ENCODE data around the gene NOD1. TPM values are rescaled to one million over a fixed set of nuclear protein-coding genes. Genes with fewer than 3 reads are reported as not detected.
A peak's percentile ranks its signal among the peaks of the same experiment; 100 is the strongest.
"Not testable (repeated sequence)": the region's sequence is repeated elsewhere in the genome, so short reads cannot be mapped to it uniquely, and the experiment has no call there.

NOD1 gene
- total RNA-seq, 5 donors from 2014 or later (not counting 1 experiment from before 2014, with no cell fraction given), result 15.6 to 24.6 (median 19.4) TPM

GRCh38 chr7:30507346-30507900, 28.8 kb upstream of the NOD1 start:
- H3K36me3 ChIP-seq (ENCODE audit: control insufficient read depth in 2 of 2, extremely low read depth in 1 of 2, insufficient read depth in 1 of 2, low read length in 1 of 2); H3K27me3 ChIP-seq (replicated peaks in 1 of 2; ENCODE audit: control insufficient read depth in 2 of 2, extremely low read depth in 1 of 2, insufficient read depth in 2 of 2, low read length in 1 of 2); H3K27ac Mint-ChIP-seq; DNase-seq; H3K9me3 ChIP-seq; H3K36me3 Mint-ChIP-seq; H3K9me3 Mint-ChIP-seq; ATAC-seq (replicated peaks in 1 of 4); H3K27ac ChIP-seq (ENCODE audit: low read length); H3K27me3 Mint-ChIP-seq; H3K4me3 ChIP-seq (ENCODE audit: control insufficient read depth in 1 of 2, extremely low read depth in 1 of 2, low read length in 1 of 2); POLR2A ChIA-PET: not testable (repeated sequence)
- CTCF ChIA-PET, result interaction anchor here in 1 of 2 donors (1.5 kb wide), 1 partner anchor 29 kb away, joined by 5 read pairs; the partner anchor contains the start of gene NOD1
- peak overlapping the region in 1 of 3 donors; percentile 1 for H3K4me3 Mint-ChIP-seq
- 94% methylated on average over 9 of the region's 9 CpGs for WGBS (ENCODE audit: insufficient coverage)
- peaks cover 11 to 18% of the 10 kb centered on the region in 2 experiments for H3K4me1 ChIP-seq (ENCODE audit: control insufficient read depth in 1 of 2, extremely low read depth in 1 of 2, insufficient read depth in 2 of 2, low read length in 2 of 2)
- H3K4me1 Mint-ChIP-seq, result peaks cover 25 to 36% (median 27%) of the 10 kb centered on the region in 3 donors

- peaks cover 39 to 53% (median 41%) of the 10 kb centered on the region in 3 donors for H3K4me1 Mint-ChIP-seq
- H3K27me3 Mint-ChIP-seq, result no peaks in the 10 kb centered on the region
- H3K27ac Mint-ChIP-seq, result peak overlapping the region; percentile 83 to 90
- H3K4me3 ChIP-seq (ENCODE audit: control insufficient read depth in 1 of 2, extremely low read depth in 1 of 2, low read length in 1 of 2), result peak overlapping the region; percentile 86 to 92
- WGBS (ENCODE audit: insufficient coverage), result 5% methylated on average over 15 of the region's 19 CpGs
- CTCF ChIA-PET, result no interaction called here
- peak overlapping the region; percentile 85 to 90 (median 89) for H3K4me3 Mint-ChIP-seq
- DNase-seq, result no peak
- H3K9me3 ChIP-seq, result no peaks in the 10 kb centered on the region
- ATAC-seq (replicated peaks in 1 of 4), result peak in 3 of 4 experiments; percentile 7 to 10 (median 10)
- H3K36me3 ChIP-seq (ENCODE audit: control insufficient read depth in 2 of 2, extremely low read depth in 1 of 2, insufficient read depth in 1 of 2, low read length in 1 of 2), result no peaks in the 10 kb centered on the region
- peaks cover 11% of the 10 kb centered on the region for H3K36me3 Mint-ChIP-seq
- POLR2A ChIA-PET, result no interaction called here
- peak overlapping the region; percentile 47 for H3K27ac ChIP-seq (ENCODE audit: low read length)
- no peaks in the 10 kb centered on the region for H3K27me3 ChIP-seq (replicated peaks in 1 of 2; ENCODE audit: control insufficient read depth in 2 of 2, extremely low read depth in 1 of 2, insufficient read depth in 2 of 2, low read length in 1 of 2)
- H3K4me1 ChIP-seq (ENCODE audit: control insufficient read depth in 1 of 2, extremely low read depth in 1 of 2, insufficient read depth in 2 of 2, low read length in 2 of 2), result peaks cover 11 to 18% of the 10 kb centered on the region in 2 experiments
- H3K9me3 Mint-ChIP-seq, result no peaks in the 10 kb centered on the region
Measured at GRCh38 chr7:30505174-30505697, 26.7 kb upstream of the NOD1 start.

DNA sequence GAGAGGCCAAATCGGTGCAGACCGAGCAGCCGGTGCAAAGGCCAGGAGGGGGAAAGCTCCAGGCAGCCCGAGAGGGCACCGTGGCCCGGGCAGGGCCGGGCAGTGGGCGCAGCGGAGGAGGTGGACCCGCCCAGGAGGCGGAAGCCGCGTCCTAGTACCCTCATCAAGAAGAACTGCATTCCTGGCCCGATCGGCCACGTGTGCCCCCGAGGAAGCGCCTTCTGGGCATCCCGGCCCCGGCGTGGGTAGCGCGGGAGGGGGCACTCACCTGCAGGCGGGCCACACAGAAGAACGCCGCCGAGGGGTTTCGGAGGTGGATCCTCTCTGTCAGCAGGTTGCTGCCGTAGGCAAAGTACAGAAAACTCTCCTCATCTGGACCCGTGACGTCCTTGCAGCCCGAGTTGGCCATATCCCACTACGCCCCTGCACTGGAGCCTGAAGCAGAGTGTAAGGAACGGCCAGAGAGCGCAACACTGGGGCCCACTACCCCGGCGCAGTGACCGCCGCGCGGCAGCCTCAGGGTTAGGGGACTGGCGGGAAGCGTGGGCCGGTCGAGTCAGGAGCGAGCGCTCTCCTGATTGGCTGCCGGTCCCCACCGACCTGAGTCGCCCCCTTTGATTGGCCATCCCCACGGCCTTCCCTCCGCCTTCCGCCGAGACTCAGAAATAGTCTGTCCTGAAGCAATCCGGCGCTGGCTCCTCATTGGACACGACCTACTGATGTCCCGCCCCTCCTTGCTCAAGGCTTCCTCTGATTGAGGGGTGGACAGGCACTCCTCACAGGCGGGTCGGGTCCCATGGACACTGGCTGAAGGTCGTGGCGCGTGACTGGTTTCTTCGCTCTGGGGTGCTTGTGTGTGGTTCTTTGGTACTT, 26.0 kb upstream of the NOD1 start, which contains the start of gene GGCT:
GGCT (minus strand) TSS at position 529 of the 873 bp plus-strand sequence; CDS start at position 409, 120 bp downstream.
- DNase-seq, result peak; percentile 90 to 99 (median 95)
- H3K9me3 Mint-ChIP-seq, result no peaks in the 10 kb centered on the region
- ATAC-seq (replicated peaks in 1 of 4), result peak; percentile 97 to 99 (median 98)
- ChIA-PET CTCF (no interaction called here), POLR2A (no interaction called here)
- Histone ChIP-seq H3K9me3 (no peaks in the 10 kb centered on the region), H3K27ac (ENCODE audit: low read length) (peak within 1 kb of the TSS; percentile 47), H3K4me1 (ENCODE audit: control insufficient read depth in 1 of 2, extremely low read depth in 1 of 2, insufficient read depth in 2 of 2, low read length in 2 of 2) (peaks cover 11 to 18% of the 10 kb centered on the region in 2 experiments), H3K36me3 (ENCODE audit: control insufficient read depth in 2 of 2, extremely low read depth in 1 of 2, insufficient read depth in 1 of 2, low read length in 1 of 2) (no peaks in the 10 kb centered on the region), H3K4me3 (ENCODE audit: control insufficient read depth in 1 of 2, extremely low read depth in 1 of 2, low read length in 1 of 2) (peak within 1 kb of the TSS; percentile 86 to 92), H3K27me3 (replicated peaks in 1 of 2; ENCODE audit: control insufficient read depth in 2 of 2, extremely low read depth in 1 of 2, insufficient read depth in 2 of 2, low read length in 1 of 2) (no peaks in the 10 kb centered on the region)
- peaks cover 42 to 49% (median 46%) of the 10 kb centered on the region in 3 donors for H3K4me1 Mint-ChIP-seq
- H3K27ac Mint-ChIP-seq, result peak within 1 kb of the TSS; percentile 83 to 90
- WGBS (ENCODE audit: insufficient coverage), result under 1% methylated on average over 63 of the region's 64 CpGs
- no peaks in the 10 kb centered on the region for H3K27me3 Mint-ChIP-seq
- H3K4me3 Mint-ChIP-seq, result peak within 1 kb of the TSS; percentile 85 to 90 (median 89)
- peaks cover 16% of the 10 kb centered on the region for H3K36me3 Mint-ChIP-seq

GRCh38 chr7:30503274-30504212, 25.0 kb upstream of the NOD1 start:
- H3K4me3 Mint-ChIP-seq, result peak overlapping the region; percentile 85 to 90 (median 89)
- peak in 1 of 35 experiments; percentile 5 for DNase-seq
- Histone ChIP-seq H3K27me3 (replicated peaks in 1 of 2; ENCODE audit: control insufficient read depth in 2 of 2, extremely low read depth in 1 of 2, insufficient read depth in 2 of 2, low read length in 1 of 2) (no peaks in the 10 kb centered on the region), H3K9me3 (no peaks in the 10 kb centered on the region), H3K27ac (ENCODE audit: low read length) (no peak overlapping the region), H3K4me3 (ENCODE audit: control insufficient read depth in 1 of 2, extremely low read depth in 1 of 2, low read length in 1 of 2) (peak overlapping the region; percentile 86 to 92), H3K36me3 (ENCODE audit: control insufficient read depth in 2 of 2, extremely low read depth in 1 of 2, insufficient read depth in 1 of 2, low read length in 1 of 2) (no peaks in the 10 kb centered on the region), H3K4me1 (ENCODE audit: control insufficient read depth in 1 of 2, extremely low read depth in 1 of 2, insufficient read depth in 2 of 2, low read length in 2 of 2) (peaks cover 11 to 18% of the 10 kb centered on the region in 2 experiments)
- peak overlapping the region; percentile 13 to 60 for H3K27ac Mint-ChIP-seq
- WGBS (ENCODE audit: insufficient coverage), result 52% methylated on average over 8 of the region's 15 CpGs
- CTCF ChIA-PET, result interaction anchor here in 1 of 2 donors (0.6 to 1.8 kb wide), 2 partner anchors 7 to 229 kb away, joined by 4 to 5 read pairs; no protein-coding TSS in a partner anchor
- H3K27me3 Mint-ChIP-seq, result no peaks in the 10 kb centered on the region
- peaks cover 20% of the 10 kb centered on the region for H3K36me3 Mint-ChIP-seq
- no peak for ATAC-seq (replicated peaks in 1 of 4)
- H3K4me1 Mint-ChIP-seq, result peaks cover 42 to 49% (median 46%) of the 10 kb centered on the region in 3 donors
- POLR2A ChIA-PET, result interaction anchor here in 1 of 2 donors (0.6 kb wide), 2 partner anchors 57 to 151 kb away, joined by 4 to 12 read pairs; no protein-coding TSS in a partner anchor
- H3K9me3 Mint-ChIP-seq, result no peaks in the 10 kb centered on the region

GRCh38 chr7:30502470-30503251, 24.1 kb upstream of the NOD1 start:
- Mint-ChIP-seq H3K4me1 (peaks cover 42 to 49% (median 46%) of the 10 kb centered on the region in 3 donors), H3K9me3 (no peaks in the 10 kb centered on the region), H3K4me3 (peak overlapping the region; percentile 1 to 89 (median 35)), H3K36me3 (peaks cover 20% of the 10 kb centered on the region), H3K27ac (no peak overlapping the region), H3K27me3 (no peaks in the 10 kb centered on the region)
- Histone ChIP-seq H3K4me3 (ENCODE audit: control insufficient read depth in 1 of 2, extremely low read depth in 1 of 2, low read length in 1 of 2) (no peak overlapping the region), H3K27ac (ENCODE audit: low read length) (no peak overlapping the region), H3K36me3 (ENCODE audit: control insufficient read depth in 2 of 2, extremely low read depth in 1 of 2, insufficient read depth in 1 of 2, low read length in 1 of 2) (peaks cover 0 to 3% of the 10 kb centered on the region in 2 donors), H3K4me1 (ENCODE audit: control insufficient read depth in 1 of 2, extremely low read depth in 1 of 2, insufficient read depth in 2 of 2, low read length in 2 of 2) (peaks cover 11 to 18% of the 10 kb centered on the region in 2 experiments), H3K9me3 (no peaks in the 10 kb centered on the region), H3K27me3 (replicated peaks in 1 of 2; ENCODE audit: control insufficient read depth in 2 of 2, extremely low read depth in 1 of 2, insufficient read depth in 2 of 2, low read length in 1 of 2) (no peaks in the 10 kb centered on the region)
- POLR2A ChIA-PET, result no interaction called here
- no peak for ATAC-seq (replicated peaks in 1 of 4)
- DNase-seq, result no peak
- CTCF ChIA-PET, result interaction anchor here in 1 of 2 donors (1.8 kb wide), 1 partner anchor 8 kb away, joined by 4 read pairs; no protein-coding TSS in a partner anchor
- 98% methylated on average over 2 of the region's 2 CpGs for WGBS (ENCODE audit: insufficient coverage)
